K562 (cell line): ENCODE data around the gene NOTCH3. TPM values are rescaled to one million over a fixed set of nuclear protein-coding genes. Genes with fewer than 3 reads are reported as not detected.
A peak's percentile ranks its signal among the peaks of the same experiment; 100 is the strongest.

Source experiments
- ATF2 ChIP-seq: sonication (generic); formaldehyde crosslinking; IDR thresholded peaks from 2 replicates; pipeline ENCODE4 v1.8.1; 2022; ENCODE audit warnings: missing genetic modification reagents
- BCL6 ChIP-seq: fragments of 250-450 bp; sonication (Bioruptor Pico); IDR thresholded peaks from 2 replicates; pipeline ENCODE4 v1.4.0; 2020
- CBX5 ChIP-seq: IDR thresholded peaks from 2 replicates; pipeline ENCODE4 v1.6.1; 2014; ENCODE audit warnings: low read depth, borderline replicate concordance
- DEAF1 ChIP-seq: fragments of 450-650 bp; formaldehyde crosslinking; IDR thresholded peaks from 2 replicates; pipeline ENCODE4 v1.4.0; 2020; ENCODE audit warnings: mild to moderate bottlenecking, moderate library complexity
- GTF2E2 ChIP-seq: fragments of 200-800 bp; sonication (Bioruptor generic); IDR thresholded peaks from 2 replicates; pipeline ENCODE4 v1.6.1; 2016; ENCODE audit warnings: missing genetic modification characterization, missing compliant biosample characterization
- L3MBTL2 ChIP-seq: fragments of 450-650 bp; IDR thresholded peaks from 2 replicates; pipeline ENCODE4 v1.6.1; 2016; ENCODE audit warnings: mild to moderate bottlenecking, moderate library complexity
- LEF1 ChIP-seq: fragments of 450-650 bp; IDR thresholded peaks from 2 replicates; pipeline ENCODE4 v1.6.1; 2016; ENCODE audit warnings: mild to moderate bottlenecking
- MGA ChIP-seq: fragments of 450-650 bp; IDR thresholded peaks from 2 replicates; pipeline ENCODE4 v1.6.1; 2016; ENCODE audit warnings: mild to moderate bottlenecking, moderate library complexity
- MYNN ChIP-seq, 2 experiments: sonication (generic); formaldehyde crosslinking in 1 of 2; IDR thresholded peaks; 2 replicates each; pipeline versions ENCODE4 v1.5.0 to v1.6.1; 2016 to 2020; ENCODE audit warnings: antibody characterized with exemption in 1 of 2, missing genetic modification reagents in 1 of 2
- PKNOX1 ChIP-seq: fragments of 450-650 bp; IDR thresholded peaks from 2 replicates; pipeline ENCODE4 v1.6.1; 2016
- POLR2G ChIP-seq: fragments of 200-400 bp; formaldehyde crosslinking; IDR thresholded peaks from 2 replicates; pipeline ENCODE4 v1.6.1; 2017; ENCODE audit warnings: low read depth, mild to moderate bottlenecking, antibody characterized with exemption, low read length, moderate library complexity
- polyA plus RNA-seq, 8 experiments: library from polyadenylated mRNA; depleted of rRNA in 4 of 8; stranded (reverse) in 5 of 8; unstranded in 3 of 8; fragments of >200 nt; fragmentation: Nextera tagmentation in 2 of 8; fragmentation: Illumina TruSeq in 1 of 8; extraction: Ambion mirVana in 2 of 8; extraction: Trizol in 1 of 8; gene quantifications; 2 replicates each; pipeline versions ENCODE4 v1.2.1 to v1.2.3, GENCODE V29; 2011 to 2014; ENCODE audit warnings: inconsistent platforms in 1 of 8, missing spikeins in 1 of 8
- total RNA-seq, 7 experiments: library from RNA; depleted of rRNA in 6 of 7; stranded (reverse); fragments of >200 nt in 6 of 7; fragmentation: Illumina TruSeq in 2 of 7; extraction: Trizol in 2 of 7; gene quantifications; 2 replicates each; pipeline versions ENCODE4 v1.2.1 to v1.2.3, GENCODE V29; 2011 to 2021; ENCODE audit warnings: low replicate concordance in 1 of 7

Gene NOTCH3
- total and polyA plus RNA-seq, 9 of the 15 experiments (the other 6 are each of a cell fraction or from before 2014, with no cell fraction given) = under 0.01 to 1.2 (median 0.16) TPM

GRCh38 chr19:15125232-15126067 is 75.3 kb downstream of the NOTCH3 start (continued):
- TF ChIP-seq PKNOX1 (peak; percentile 61), LEF1 (0 out of 2 replicates have a peak, but pooled peaks have one; percentile 38), POLR2G (peak; percentile 75), MYNN (IDR thresholded peaks at IDR 0.05) (no peak), MYNN (CRISPR knock-in tag; IDR thresholded peaks at IDR 0.05) (no peak), MGA (peak; percentile 78), ATF2 (CRISPR knock-in tag) (no peak), BCL6 (CRISPR knock-in tag) (no peak), DEAF1 (CRISPR knock-in tag) (no peak), CBX5 (no peak), GTF2E2 (no peak), L3MBTL2 (peak; percentile 83)
